Measurements from ENCODE around the gene LRPAP1.
"Not testable (repeated sequence)": the region's sequence is repeated elsewhere in the genome, so short reads cannot be mapped to it uniquely, and the experiment has no call there.

DNA sequence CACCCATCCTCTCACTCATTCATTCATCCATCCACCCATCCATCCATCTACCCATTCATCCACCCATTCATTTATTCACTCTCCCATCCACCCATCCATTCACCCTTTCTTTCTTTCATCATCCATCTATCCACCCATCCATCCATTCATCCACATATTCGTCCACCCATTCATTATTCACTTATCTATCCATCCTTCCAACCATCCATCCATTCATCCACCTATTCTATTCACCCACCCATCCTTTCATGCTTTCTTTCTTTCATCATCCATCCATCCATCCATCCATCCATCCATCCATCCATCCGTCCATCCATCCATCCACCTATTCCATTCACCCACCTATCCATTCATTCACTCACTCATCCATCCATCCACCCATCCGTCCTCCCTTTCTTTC lies 45.8 kb upstream of the LRPAP1 start:
- TF ChIP-seq, protein P1, sequence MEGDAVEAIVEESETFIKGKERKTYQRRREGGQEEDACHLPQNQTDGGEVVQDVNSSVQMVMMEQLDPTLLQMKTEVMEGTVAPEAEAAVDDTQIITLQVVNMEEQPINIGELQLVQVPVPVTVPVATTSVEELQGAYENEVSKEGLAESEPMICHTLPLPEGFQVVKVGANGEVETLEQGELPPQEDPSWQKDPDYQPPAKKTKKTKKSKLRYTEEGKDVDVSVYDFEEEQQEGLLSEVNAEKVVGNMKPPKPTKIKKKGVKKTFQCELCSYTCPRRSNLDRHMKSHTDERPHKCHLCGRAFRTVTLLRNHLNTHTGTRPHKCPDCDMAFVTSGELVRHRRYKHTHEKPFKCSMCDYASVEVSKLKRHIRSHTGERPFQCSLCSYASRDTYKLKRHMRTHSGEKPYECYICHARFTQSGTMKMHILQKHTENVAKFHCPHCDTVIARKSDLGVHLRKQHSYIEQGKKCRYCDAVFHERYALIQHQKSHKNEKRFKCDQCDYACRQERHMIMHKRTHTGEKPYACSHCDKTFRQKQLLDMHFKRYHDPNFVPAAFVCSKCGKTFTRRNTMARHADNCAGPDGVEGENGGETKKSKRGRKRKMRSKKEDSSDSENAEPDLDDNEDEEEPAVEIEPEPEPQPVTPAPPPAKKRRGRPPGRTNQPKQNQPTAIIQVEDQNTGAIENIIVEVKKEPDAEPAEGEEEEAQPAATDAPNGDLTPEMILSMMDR (IDR thresholded peaks at IDR 0.05): not testable (repeated sequence)
- TF ChIP-seq POLR2A (IDR thresholded peaks at IDR 0.05): not testable (repeated sequence)

All from body of pancreas (tissue), 4 donors.